Gastrocnemius medialis (tissue), 4 donors: ENCODE results near the gene UPF2. TPM values are rescaled to one million over a fixed set of nuclear protein-coding genes. Genes with fewer than 3 reads are reported as not detected.

ENCODE experiments used
- ATAC-seq, 2 donors: fragments of 150-250 bp; one replicate each; pipeline ENCODE4 v1.9.1; 2016
- DNase-seq, 2 donors: peaks; one replicate each; pipeline ENCODE4 v3.0.0-alpha.2; 2019
- H3K27ac ChIP-seq, 4 donors: fragments of 200-600 bp; sonication (generic); 1 replicate in 1 of 4; 2 replicates in 3 of 4; pipeline ENCODE4 v1.5.1; 2016 to 2018; ENCODE audit warnings: mild to moderate bottlenecking in 2 of 4, moderate library complexity in 1 of 4
- H3K27me3 ChIP-seq, 3 donors: fragments of 200-600 bp; sonication (generic) in 2 of 3; 1 replicate in 1 of 3; 2 replicates in 2 of 3; pipeline versions ENCODE4 v1.5.1 to v1.6.0; 2016 to 2019; ENCODE audit warnings: mild to moderate bottlenecking in 1 of 3, moderate library complexity in 1 of 3
- H3K36me3 ChIP-seq, 2 donors: fragments of 200-600 bp; sonication (generic) in 1 of 2; one replicate each; pipeline ENCODE4 v1.5.1; 2017 to 2018
- H3K4me1 ChIP-seq, 2 donors: fragments of 200-600 bp; sonication (generic) in 1 of 2; one replicate each; pipeline ENCODE4 v1.5.1; 2016 to 2017; ENCODE audit warnings: mild to moderate bottlenecking in 2 of 2
- H3K4me3 ChIP-seq, 4 donors: fragments of 200-600 bp; sonication (generic) in 3 of 4; 1 replicate in 1 of 4; 2 replicates in 3 of 4; pipeline ENCODE4 v1.5.1; 2016 to 2019; ENCODE audit warnings: mild to moderate bottlenecking in 2 of 4
- H3K9me3 ChIP-seq, 3 donors: fragments of 200-600 bp; sonication (generic) in 2 of 3; 1 replicate in 1 of 3; 2 replicates in 2 of 3; pipeline ENCODE4 v1.5.1; 2016 to 2019
- CTCF ChIP-seq, 5 experiments: fragments of 450-650 bp in 3 of 5; fragments of 200-600 bp in 2 of 5; sonication (generic) in 2 of 5; IDR thresholded peaks in 4 of 5; conservative IDR thresholded peaks in 1 of 5; 1 replicate in 4 of 5; 2 replicates in 1 of 5; pipeline ENCODE4 v1.5.1; 2016 to 2019; ENCODE audit warnings: antibody characterized with exemption in 5 of 5, mild to moderate bottlenecking in 3 of 5, moderate library complexity in 3 of 5
- POLR2A ChIP-seq, 2 donors: fragments of 450-650 bp; IDR thresholded peaks; one replicate each; pipeline ENCODE4 v1.6.1; 2017; ENCODE audit warnings: antibody characterized with exemption in 2 of 2, mild to moderate bottlenecking in 2 of 2, moderate library complexity in 2 of 2
- in situ Hi-C, 4 donors: fragments of 200-750 bp; cut with MboI; loops; one replicate each; pipeline versions ENCODE4 v1.15.0 to v1.8.0; 2017; ENCODE audit warnings: low sequenced_read_pairs in 4 of 4
- intact Hi-C: fragments of 100-400 bp; cut with DNase I; formaldehyde crosslinking; loops from one replicate; pipeline ENCODE4 v1.15.1; 2023; ENCODE audit warnings: low total_unique reads
- total RNA-seq, 4 donors: library from RNA; depleted of rRNA; stranded (reverse); fragments of >200 nt; gene quantifications; one replicate each; pipeline versions ENCODE4 v1.1.0 to v1.2.3, GENCODE V29; 2016

Gene UPF2
- total RNA-seq, 4 donors from 2014 or later = 22.9 to 30.7 (median 26.4) TPM

DNA sequence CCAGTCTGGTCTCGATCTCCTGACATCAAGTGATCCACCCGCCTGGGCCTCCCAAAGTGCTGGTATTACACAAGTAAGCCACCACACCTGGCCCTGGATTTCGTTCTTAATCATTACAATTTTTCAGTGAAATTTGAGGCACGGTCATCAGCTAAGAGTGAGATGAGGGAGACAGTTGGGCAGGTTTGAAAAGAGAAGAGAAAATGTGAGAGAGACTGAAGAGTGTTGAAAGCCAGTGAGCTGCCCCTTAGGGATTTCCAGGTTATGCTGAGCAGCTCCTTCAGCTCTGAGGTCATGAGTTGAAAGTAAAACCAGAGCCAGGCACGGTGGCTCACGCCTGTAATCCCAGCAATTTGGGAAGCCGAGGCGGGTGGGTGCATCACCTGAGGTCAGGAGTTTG lies 5.9 kb upstream of the UPF2 start:
- Histone ChIP-seq H3K36me3 (no peaks in the 10 kb centered on the region), H3K27ac (no peak overlapping the region), H3K4me3 (no peak overlapping the region), H3K4me1 (no peaks in the 10 kb centered on the region), H3K27me3 (no peaks in the 10 kb centered on the region), H3K9me3 (no peaks in the 10 kb centered on the region)
- TF ChIP-seq CTCF (IDR thresholded peaks at IDR 0.05 in 4 of 5, conservative IDR thresholded peaks at IDR 0.05 in 1 of 5) = no peak
- no peak for TF ChIP-seq POLR2A (IDR thresholded peaks at IDR 0.05)
- in situ Hi-C loops (no loop called here), intact Hi-C loops (no loop called here)
- ATAC-seq (no peak), DNase-seq (no peak)

- no peak for TF ChIP-seq POLR2A (IDR thresholded peaks at IDR 0.05)
- no peak for TF ChIP-seq CTCF (IDR thresholded peaks at IDR 0.05 in 4 of 5, conservative IDR thresholded peaks at IDR 0.05 in 1 of 5)
- no peak overlapping the region for H3K4me3 ChIP-seq
- ATAC-seq (no peak), DNase-seq (no peak)
- intact Hi-C loops = no loop called here
- in situ Hi-C loops = no loop called here
- no peaks in the 10 kb centered on the region for H3K36me3 ChIP-seq
- no peaks in the 10 kb centered on the region for H3K27me3 ChIP-seq
- H3K9me3 ChIP-seq = no peaks in the 10 kb centered on the region
- H3K27ac ChIP-seq = no peak overlapping the region
- peaks cover 12 to 14% of the 10 kb centered on the region in 2 donors for H3K4me1 ChIP-seq
These were observed 3.0 kb upstream of the UPF2 start for GRCh38 chr10:12045596-12045995.

DNA sequence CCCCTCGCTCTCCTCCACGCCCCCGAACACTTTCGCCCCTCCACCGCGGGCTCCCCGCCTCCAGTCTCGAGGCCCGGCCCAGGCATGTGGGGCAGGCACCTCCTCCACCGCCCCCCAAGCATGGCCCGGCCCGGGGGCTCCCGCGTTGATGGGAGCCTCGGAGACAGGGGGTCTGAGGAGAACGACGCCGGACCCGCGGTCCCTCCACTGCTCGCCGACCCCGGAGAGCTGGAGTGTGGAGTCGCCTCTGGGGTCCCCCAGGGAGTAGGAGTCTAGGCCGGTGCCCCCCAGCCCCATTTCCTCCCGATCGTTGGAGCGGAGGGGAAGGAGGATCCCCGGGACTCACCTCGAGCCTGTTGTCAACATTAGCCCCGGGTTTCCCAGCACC lies 206 bp downstream of the UPF2 start:
- intact Hi-C loops (no loop called here), in situ Hi-C loops (no loop called here)
- H3K27me3 ChIP-seq = no peaks in the 10 kb centered on the region
- no peaks in the 10 kb centered on the region for H3K9me3 ChIP-seq
- H3K36me3 ChIP-seq = no peaks in the 10 kb centered on the region
- H3K27ac ChIP-seq = peak overlapping the region; percentile 94 to 96 (median 95)
- H3K4me1 ChIP-seq = peaks cover 16 to 18% of the 10 kb centered on the region in 2 donors
- peak overlapping the region; percentile 91 to 99 (median 96) for H3K4me3 ChIP-seq
- TF ChIP-seq CTCF (IDR thresholded peaks at IDR 0.05 in 4 of 5, conservative IDR thresholded peaks at IDR 0.05 in 1 of 5) (no peak), POLR2A (IDR thresholded peaks at IDR 0.05) (peak in 1 of 2 donors; percentile 49)
- ATAC-seq = peak; percentile 3 to 13
- DNase-seq = no peak

GRCh38 chr10:12041766-12042408 lies 722 bp downstream of the UPF2 start:
- intact Hi-C loops = no loop called here
- ATAC-seq (no peak), DNase-seq (peak in 1 of 2 donors; percentile 13)

More at GRCh38 chr10:12041766-12042408, 722 bp downstream of the UPF2 start:
- no peak for TF ChIP-seq POLR2A (IDR thresholded peaks at IDR 0.05)
- no peak for TF ChIP-seq CTCF (IDR thresholded peaks at IDR 0.05 in 4 of 5, conservative IDR thresholded peaks at IDR 0.05 in 1 of 5)
- Histone ChIP-seq H3K27ac (peak overlapping the region; percentile 94 to 96 (median 95)), H3K36me3 (no peaks in the 10 kb centered on the region), H3K4me1 (peaks cover 16 to 21% of the 10 kb centered on the region in 2 donors), H3K4me3 (peak overlapping the region; percentile 91 to 99 (median 96)), H3K9me3 (no peaks in the 10 kb centered on the region), H3K27me3 (no peaks in the 10 kb centered on the region)
- in situ Hi-C loops = no loop called here
